HG03103 (cell line): ENCODE measurements around the gene ASB2.

Source experiments
- ATAC-seq: cut with Tn5 transposase; IDR thresholded peaks from one replicate; pipeline ENCODE4 v1.9.1; 2021; ENCODE audit warnings: low read depth; ENCODE audit not compliant: unreplicated experiment

The ASB2 gene

GRCh38 chr14:93884950-93885349 lies 91.4 kb downstream of the ASB2 start:
- ATAC-seq: no peak
